Measurements from ENCODE around the gene STAU1. TPM values are rescaled to one million over a fixed set of nuclear protein-coding genes. Genes with fewer than 3 reads are reported as not detected.

The STAU1 gene
- total and polyA plus RNA-seq, 3 experiments from 2014 or later, result 40.5 to 77.6 (median 76.8) TPM

DNA sequence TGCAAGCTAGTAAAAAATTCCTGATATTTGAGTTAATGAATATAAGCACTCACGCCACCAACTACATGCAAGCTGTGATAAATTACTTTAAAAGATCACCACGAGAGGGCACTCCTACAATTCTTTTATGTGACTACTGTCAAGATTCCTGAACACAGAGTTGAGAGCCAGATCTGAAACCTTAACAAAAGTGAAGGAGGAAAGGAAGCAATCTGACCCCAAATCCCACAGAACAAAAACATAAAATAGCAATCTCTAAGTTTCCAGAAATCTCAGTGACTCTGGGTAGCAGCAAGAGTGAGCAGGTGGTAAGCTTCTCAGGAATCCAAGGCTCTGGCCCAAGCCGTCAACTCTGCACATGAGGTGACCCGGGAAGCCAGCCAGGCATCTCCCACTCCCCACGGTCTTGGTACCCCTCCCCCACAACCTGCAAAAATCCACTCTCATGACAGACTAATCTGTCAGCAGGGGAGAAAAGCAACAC, 55.1 kb downstream of the STAU1 start:
- no peaks in the 10 kb centered on the region for H3K27me3 ChIP-seq (ENCODE audit: insufficient read depth, low read length, poor library complexity, severe bottlenecking)
- Mint-ChIP-seq H3K9me3 (no peaks in the 10 kb centered on the region), H3K27ac (peak overlapping the region in 7 of 8 donors; percentile 4 to 52 (median 31)), H3K4me1 (peaks cover 10 to 26% (median 13%) of the 10 kb centered on the region in 3 donors), H3K27me3 (no peaks in the 10 kb centered on the region), H3K36me3 (peaks cover 0 to 76% (median 16%) of the 10 kb centered on the region in 3 donors), H3K4me3 (no peak overlapping the region)
- H3K36me3 ChIP-seq (ENCODE audit: insufficient read depth, low read length), result peaks cover 17% of the 10 kb centered on the region
- CTCF ChIA-PET, result interaction anchor here (0.6 to 6.3 kb wide), 26 partner anchors 8 to 159 kb away, joined by 3 to 98 read pairs (median 3); partner anchors contain the start of genes DDX27 and STAU1
- no peaks in the 10 kb centered on the region for H3K4me1 ChIP-seq (ENCODE audit: insufficient read depth, low read length)
- no peak overlapping the region for H3K4me3 ChIP-seq (ENCODE audit: low read length)
- DNase-seq, result peak in 2 of 5 donors; percentile 40 to 54
- no peak overlapping the region for H3K27ac ChIP-seq (ENCODE audit: low read depth, low read length)
- H3K9me3 ChIP-seq (ENCODE audit: low read length), result no peaks in the 10 kb centered on the region
- POLR2A ChIA-PET, result interaction anchor here (0.6 to 0.9 kb wide), 2 partner anchors 84 to 86 kb away, joined by 4 to 5 read pairs; partner anchors contain the start of gene DDX27

- ChIA-PET CTCF (no interaction called here), POLR2A (interaction anchor here (0.6 kb wide), 1 partner anchor 92 kb away, joined by 5 read pairs; no protein-coding TSS in a partner anchor)
- Histone ChIP-seq H3K4me3 (ENCODE audit: low read length) (no peak overlapping the region), H3K27me3 (ENCODE audit: insufficient read depth, low read length, poor library complexity, severe bottlenecking) (no peaks in the 10 kb centered on the region), H3K4me1 (ENCODE audit: insufficient read depth, low read length) (no peaks in the 10 kb centered on the region), H3K36me3 (ENCODE audit: insufficient read depth, low read length) (peaks cover 42% of the 10 kb centered on the region), H3K27ac (ENCODE audit: low read depth, low read length) (no peak overlapping the region), H3K9me3 (ENCODE audit: low read length) (no peaks in the 10 kb centered on the region)
- H3K27ac Mint-ChIP-seq, result peak overlapping the region in 1 of 8 donors; percentile 42
- no peak overlapping the region for H3K4me3 Mint-ChIP-seq
- H3K4me1 Mint-ChIP-seq, result peaks cover 3 to 10% (median 7%) of the 10 kb centered on the region in 3 donors
- H3K9me3 Mint-ChIP-seq, result no peaks in the 10 kb centered on the region
- no peaks in the 10 kb centered on the region for H3K27me3 Mint-ChIP-seq
- DNase-seq, result no peak
- H3K36me3 Mint-ChIP-seq, result peaks cover 14 to 73% (median 17%) of the 10 kb centered on the region in 3 donors
Measured at GRCh38 chr20:49123982-49124381, 64.2 kb downstream of the STAU1 start.

DNA sequence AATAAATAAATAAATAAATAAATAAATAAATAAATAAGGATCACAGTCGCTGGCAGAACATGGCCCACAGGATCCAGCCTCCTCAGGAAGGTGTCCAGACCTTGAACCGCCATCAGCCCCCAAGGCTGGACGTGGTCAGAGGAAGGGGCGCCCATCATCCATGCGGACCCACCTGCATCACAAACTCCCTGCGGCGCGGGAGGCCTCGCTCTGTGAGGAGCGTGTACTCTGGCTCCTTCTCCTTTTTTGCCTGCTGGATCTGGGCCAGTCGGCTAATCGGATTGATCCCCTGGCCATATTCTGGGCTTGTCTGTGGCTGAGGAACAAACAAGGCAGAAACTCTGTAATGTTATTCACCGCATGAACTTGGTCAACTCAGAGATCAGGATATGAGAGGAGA, 65.2 kb downstream of the STAU1 start:
- Histone ChIP-seq H3K4me1 (ENCODE audit: insufficient read depth, low read length) (no peaks in the 10 kb centered on the region), H3K27me3 (ENCODE audit: insufficient read depth, low read length, poor library complexity, severe bottlenecking) (no peaks in the 10 kb centered on the region), H3K36me3 (ENCODE audit: insufficient read depth, low read length) (peaks cover 48% of the 10 kb centered on the region), H3K4me3 (ENCODE audit: low read length) (no peak overlapping the region), H3K27ac (ENCODE audit: low read depth, low read length) (no peak overlapping the region), H3K9me3 (ENCODE audit: low read length) (no peaks in the 10 kb centered on the region)
- H3K9me3 Mint-ChIP-seq, result no peaks in the 10 kb centered on the region
- POLR2A ChIA-PET, result no interaction called here
- no peak for DNase-seq
- H3K27ac Mint-ChIP-seq, result no peak overlapping the region
- H3K4me3 Mint-ChIP-seq, result no peak overlapping the region
- H3K4me1 Mint-ChIP-seq, result peaks cover 3 to 10% (median 5%) of the 10 kb centered on the region in 3 donors
- CTCF ChIA-PET, result interaction anchor here (1.5 kb wide), 1 partner anchor 10 kb away, joined by 5 read pairs; no protein-coding TSS in a partner anchor
- H3K27me3 Mint-ChIP-seq, result no peaks in the 10 kb centered on the region
- peaks cover 20 to 75% (median 24%) of the 10 kb centered on the region in 3 donors for H3K36me3 Mint-ChIP-seq

DNA sequence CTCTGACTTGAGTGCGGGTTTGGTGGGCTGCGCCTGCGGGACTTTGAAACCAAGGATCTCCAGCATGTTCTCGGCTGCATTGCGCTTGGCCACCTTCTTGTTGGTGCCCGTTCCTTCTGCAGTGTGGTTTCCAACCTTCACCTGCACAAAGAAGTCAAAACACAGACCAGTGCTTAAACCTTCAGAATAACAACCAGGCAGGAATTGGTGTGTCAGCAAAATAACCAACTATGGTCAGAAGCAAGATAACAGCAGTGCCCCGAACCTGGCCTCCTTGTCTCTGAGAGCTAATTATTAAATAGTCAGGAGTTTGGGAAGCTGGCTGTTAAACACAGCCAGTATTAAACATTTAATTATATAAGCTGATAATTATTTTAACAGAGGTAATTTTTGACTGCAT, 68.1 kb downstream of the STAU1 start:
- H3K4me3 Mint-ChIP-seq, result no peak overlapping the region
- H3K27me3 Mint-ChIP-seq, result no peaks in the 10 kb centered on the region
- H3K36me3 Mint-ChIP-seq, result peaks cover 23 to 84% (median 30%) of the 10 kb centered on the region in 3 donors
- ChIA-PET CTCF (interaction anchor here (2.6 kb wide), 1 partner anchor 97 kb away, joined by 11 read pairs; no protein-coding TSS in a partner anchor), POLR2A (no interaction called here)
- no peak overlapping the region for H3K27ac ChIP-seq (ENCODE audit: low read depth, low read length)
- no peaks in the 10 kb centered on the region for H3K9me3 ChIP-seq (ENCODE audit: low read length)
- H3K36me3 ChIP-seq (ENCODE audit: insufficient read depth, low read length), result peaks cover 72% of the 10 kb centered on the region
- peaks cover 0 to 1% (median 0%) of the 10 kb centered on the region in 3 donors for H3K4me1 Mint-ChIP-seq
- H3K4me3 ChIP-seq (ENCODE audit: low read length), result no peak overlapping the region
- peak overlapping the region in 3 of 8 donors; percentile 46 to 71 (median 61) for H3K27ac Mint-ChIP-seq
- DNase-seq, result no peak
- no peaks in the 10 kb centered on the region for H3K4me1 ChIP-seq (ENCODE audit: insufficient read depth, low read length)
- no peaks in the 10 kb centered on the region for H3K9me3 Mint-ChIP-seq
- no peaks in the 10 kb centered on the region for H3K27me3 ChIP-seq (ENCODE audit: insufficient read depth, low read length, poor library complexity, severe bottlenecking)

GRCh38 chr20:49118307-49118706, 69.8 kb downstream of the STAU1 start:
- Histone ChIP-seq H3K27me3 (ENCODE audit: insufficient read depth, low read length, poor library complexity, severe bottlenecking) (no peaks in the 10 kb centered on the region), H3K4me3 (ENCODE audit: low read length) (no peak overlapping the region), H3K36me3 (ENCODE audit: insufficient read depth, low read length) (peaks cover 67% of the 10 kb centered on the region), H3K4me1 (ENCODE audit: insufficient read depth, low read length) (no peaks in the 10 kb centered on the region), H3K27ac (ENCODE audit: low read depth, low read length) (no peak overlapping the region), H3K9me3 (ENCODE audit: low read length) (no peaks in the 10 kb centered on the region)
- POLR2A ChIA-PET, result no interaction called here
- H3K36me3 Mint-ChIP-seq, result peaks cover 14 to 86% (median 31%) of the 10 kb centered on the region in 3 donors
- H3K9me3 Mint-ChIP-seq, result no peaks in the 10 kb centered on the region
- H3K27ac Mint-ChIP-seq, result peak overlapping the region in 5 of 8 donors; percentile 5 to 84 (median 55)
- H3K4me3 Mint-ChIP-seq, result no peak overlapping the region
- no peaks in the 10 kb centered on the region for H3K27me3 Mint-ChIP-seq
- DNase-seq, result no peak
- CTCF ChIA-PET, result interaction anchor here (1.2 kb wide), 1 partner anchor 99 kb away, joined by 3 read pairs; no protein-coding TSS in a partner anchor
- H3K4me1 Mint-ChIP-seq, result peaks cover 0 to 1% (median 0%) of the 10 kb centered on the region in 3 donors

GRCh38 chr20:49115564-49115963, 72.6 kb downstream of the STAU1 start:
- H3K36me3 Mint-ChIP-seq, result peaks cover 16 to 82% (median 36%) of the 10 kb centered on the region in 3 donors
- H3K27me3 ChIP-seq (ENCODE audit: insufficient read depth, low read length, poor library complexity, severe bottlenecking), result no peaks in the 10 kb centered on the region
- DNase-seq, result no peak
- no peaks in the 10 kb centered on the region for H3K4me1 ChIP-seq (ENCODE audit: insufficient read depth, low read length)
- peaks cover 63% of the 10 kb centered on the region for H3K36me3 ChIP-seq (ENCODE audit: insufficient read depth, low read length)
- H3K4me3 Mint-ChIP-seq, result no peak overlapping the region
- peak overlapping the region in 1 of 8 donors; percentile 53 for H3K27ac Mint-ChIP-seq
- ChIA-PET CTCF (no interaction called here), POLR2A (no interaction called here)
- no peaks in the 10 kb centered on the region for H3K9me3 ChIP-seq (ENCODE audit: low read length)
- H3K27me3 Mint-ChIP-seq, result no peaks in the 10 kb centered on the region
- H3K4me3 ChIP-seq (ENCODE audit: low read length), result no peak overlapping the region
- no peak overlapping the region for H3K27ac ChIP-seq (ENCODE audit: low read depth, low read length)
- H3K4me1 Mint-ChIP-seq, result peaks cover 0 to 2% (median 0%) of the 10 kb centered on the region in 3 donors
- H3K9me3 Mint-ChIP-seq, result no peaks in the 10 kb centered on the region

DNA sequence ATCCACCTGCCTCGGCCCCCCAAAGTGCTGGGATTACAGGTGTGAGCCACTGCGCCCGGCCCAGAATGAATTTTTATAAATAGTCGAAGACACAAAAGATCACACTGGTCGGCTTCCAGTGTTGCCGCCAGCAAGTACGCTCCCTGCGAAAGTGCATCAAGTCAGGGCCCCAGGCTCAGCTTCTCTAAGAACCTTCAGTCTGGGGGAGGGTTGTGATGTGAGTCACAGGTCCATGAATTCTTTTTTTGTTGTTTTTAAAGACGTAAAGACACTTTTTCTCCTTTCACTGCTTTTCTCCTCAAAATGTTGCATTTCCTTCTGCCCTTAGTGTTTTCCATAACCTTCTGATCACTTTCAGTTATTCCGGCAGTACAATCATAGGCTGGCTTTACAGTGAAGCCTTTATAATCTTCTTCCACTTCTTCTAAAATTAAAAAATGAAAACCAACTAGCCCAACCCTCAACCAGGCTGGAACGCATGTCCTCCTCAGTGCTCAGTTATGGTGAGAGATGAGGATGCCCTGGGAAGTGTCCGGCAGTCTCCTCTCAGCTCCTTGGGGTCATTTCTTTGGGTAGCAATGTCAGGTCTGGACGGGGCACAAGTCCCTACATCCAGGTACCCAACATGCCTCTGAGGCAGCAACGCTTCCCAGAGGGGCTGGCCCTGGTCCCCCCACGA, 75.4 kb downstream of the STAU1 start:
- Histone ChIP-seq H3K4me1 (ENCODE audit: insufficient read depth, low read length) (no peaks in the 10 kb centered on the region), H3K27ac (ENCODE audit: low read depth, low read length) (no peak overlapping the region), H3K27me3 (ENCODE audit: insufficient read depth, low read length, poor library complexity, severe bottlenecking) (no peaks in the 10 kb centered on the region), H3K9me3 (ENCODE audit: low read length) (no peaks in the 10 kb centered on the region), H3K36me3 (ENCODE audit: insufficient read depth, low read length) (peaks cover 39% of the 10 kb centered on the region), H3K4me3 (ENCODE audit: low read length) (no peak overlapping the region)
- H3K36me3 Mint-ChIP-seq, result peaks cover 8 to 61% (median 28%) of the 10 kb centered on the region in 3 donors
- H3K4me3 Mint-ChIP-seq, result no peak overlapping the region
- H3K27me3 Mint-ChIP-seq, result no peaks in the 10 kb centered on the region
- POLR2A ChIA-PET, result no interaction called here
- H3K9me3 Mint-ChIP-seq, result no peaks in the 10 kb centered on the region
- peaks cover 0 to 5% (median 0%) of the 10 kb centered on the region in 3 donors for H3K4me1 Mint-ChIP-seq
- no peak for DNase-seq
- peak overlapping the region in 2 of 8 donors; percentile 14 to 22 for H3K27ac Mint-ChIP-seq
- CTCF ChIA-PET, result no interaction called here

All from CD8-positive, alpha-beta memory T cell (primary cell).